HEK293 (cell line): ENCODE measurements around the gene PDE8B.

Experiments
- CTCF ChIA-PET: fragments of 350-600 bp; formaldehyde crosslinking; extraction: SDS; loops from one replicate; lab custom pipeline; 2021; ENCODE audit warnings: antibody characterized with exemption; lab: Yijun Ruan, JAX
- POLR2A ChIA-PET: fragments of 300-600 bp; formaldehyde crosslinking; extraction: SDS; loops from one replicate; lab custom pipeline; 2020; ENCODE audit warnings: antibody characterized with exemption, inconsistent platforms; lab: Yijun Ruan, JAX
- H3K27ac ChIP-seq: fragments of 200-500 bp; sonication (Bioruptor generic); 2 replicates; pipeline ENCODE4 v1.5.1; 2014; ENCODE audit warnings: low read depth, low read length, control low read depth, inconsistent platforms; ENCODE audit errors: extremely low read depth
- H3K36me3 ChIP-seq, 2 experiments: fragments of 200-500 bp in 1 of 2; sonication (Bioruptor generic) in 1 of 2; 1 replicate in 1 of 2; 2 replicates in 1 of 2; pipeline ENCODE4 v1.5.1; 2014 to 2017; ENCODE audit warnings: inconsistent platforms in 2 of 2, low read length in 2 of 2; ENCODE audit not compliant: control insufficient read depth in 2 of 2, insufficient read depth in 1 of 2
- H3K4me1 ChIP-seq: fragments of 200-500 bp; sonication (Bioruptor generic); 2 replicates; pipeline ENCODE4 v1.5.1; 2014; ENCODE audit warnings: mild to moderate bottlenecking, low read length, inconsistent platforms; ENCODE audit not compliant: control insufficient read depth, insufficient read depth
- H3K4me3 ChIP-seq: 2 replicates; pipeline ENCODE4 v1.5.1; 2011; ENCODE audit warnings: low read depth, mild to moderate bottlenecking, control low read depth, low read length, moderate library complexity
- H3K9me3 ChIP-seq: fragments of 200-500 bp; sonication (Bioruptor generic); 2 replicates; pipeline ENCODE4 v1.5.1; 2014; ENCODE audit warnings: low read depth, low read length, inconsistent platforms; ENCODE audit not compliant: control insufficient read depth, insufficient read depth
- ATF2 ChIP-seq: fragments of 450-650 bp; formaldehyde crosslinking; IDR thresholded peaks from 2 replicates; pipeline ENCODE4 v1.5.1; 2016; ENCODE audit warnings: missing biosample characterization, missing genetic modification characterization, low read depth
- GLI2 ChIP-seq: fragments of 450-650 bp; formaldehyde crosslinking; IDR thresholded peaks from 2 replicates; pipeline ENCODE4; 2017; ENCODE audit warnings: missing biosample characterization, missing genetic modification characterization, low read depth, borderline replicate concordance
- GLIS2 ChIP-seq: fragments of 450-650 bp; formaldehyde crosslinking; IDR thresholded peaks from 2 replicates; pipeline ENCODE4 v1.5.1; 2016; ENCODE audit warnings: missing biosample characterization, missing genetic modification characterization
- HOXD13 ChIP-seq: sonication (generic); formaldehyde crosslinking; IDR thresholded peaks from 2 replicates; pipeline ENCODE4 v1.8.0; 2022; ENCODE audit warnings: missing genetic modification reagents, borderline replicate concordance
- KLF9 ChIP-seq: fragments of 450-650 bp; formaldehyde crosslinking; IDR thresholded peaks from 2 replicates; pipeline ENCODE4 v1.5.1; 2016; ENCODE audit warnings: missing biosample characterization, missing genetic modification characterization, low read depth
- SP3 ChIP-seq: fragments of 450-650 bp; formaldehyde crosslinking; IDR thresholded peaks from 2 replicates; pipeline ENCODE4 v1.5.1; 2016; ENCODE audit warnings: missing biosample characterization, missing genetic modification characterization
- ZBTB7A ChIP-seq: fragments of 450-650 bp; formaldehyde crosslinking; IDR thresholded peaks from 2 replicates; pipeline ENCODE4 v1.5.1; 2016; ENCODE audit warnings: low read depth, missing biosample characterization, missing genetic modification characterization
- ZBTB8A ChIP-seq: fragments of 450-650 bp; formaldehyde crosslinking; IDR thresholded peaks from 2 replicates; pipeline ENCODE4 v1.5.1; 2016; ENCODE audit warnings: missing biosample characterization, missing genetic modification characterization
- ZNF121 ChIP-seq: fragments of 450-650 bp; formaldehyde crosslinking; IDR thresholded peaks from 2 replicates; pipeline ENCODE4 v1.5.1; 2016; ENCODE audit warnings: missing biosample characterization, missing genetic modification characterization
- ZNF169 ChIP-seq: fragments of 450-650 bp; formaldehyde crosslinking; IDR thresholded peaks from 2 replicates; pipeline ENCODE4 v1.5.1; 2016; ENCODE audit warnings: missing biosample characterization, missing genetic modification characterization
- ZNF214 ChIP-seq: fragments of 450-650 bp; formaldehyde crosslinking; IDR thresholded peaks from 2 replicates; pipeline ENCODE4 v1.5.1; 2017; ENCODE audit warnings: missing biosample characterization, mild to moderate bottlenecking, missing genetic modification characterization, borderline replicate concordance
- ZNF302 ChIP-seq: fragments of 450-650 bp; formaldehyde crosslinking; IDR thresholded peaks from 2 replicates; pipeline ENCODE4 v1.5.1; 2016; ENCODE audit warnings: missing biosample characterization, missing genetic modification characterization, low read depth
- ZNF398 ChIP-seq: fragments of 450-650 bp; formaldehyde crosslinking; IDR thresholded peaks from 2 replicates; pipeline ENCODE4 v1.5.1; 2017; ENCODE audit warnings: missing biosample characterization, missing genetic modification characterization
- ZNF404 ChIP-seq: fragments of 450-650 bp; formaldehyde crosslinking; IDR thresholded peaks from 2 replicates; pipeline ENCODE4 v1.5.1; 2017; ENCODE audit warnings: missing biosample characterization, missing genetic modification characterization
- ZNF423 ChIP-seq: fragments of 450-650 bp; formaldehyde crosslinking; IDR thresholded peaks from 2 replicates; pipeline ENCODE4 v1.5.1; 2016; ENCODE audit warnings: missing biosample characterization, missing genetic modification characterization
- ZNF426 ChIP-seq: fragments of 450-650 bp; formaldehyde crosslinking; IDR thresholded peaks from 2 replicates; pipeline ENCODE4 v1.5.1; 2017; ENCODE audit warnings: missing biosample characterization, missing genetic modification characterization, mild to moderate bottlenecking, inconsistent platforms, moderate library complexity
- ZNF501 ChIP-seq: fragments of 450-650 bp; formaldehyde crosslinking; IDR thresholded peaks from 2 replicates; pipeline ENCODE4 v1.5.1; 2016; ENCODE audit warnings: missing biosample characterization, missing genetic modification characterization
- ZNF549 ChIP-seq: fragments of 450-650 bp; IDR thresholded peaks from 2 replicates; pipeline ENCODE4 v1.5.1; 2018; ENCODE audit warnings: missing biosample characterization, missing genetic modification characterization, mild to moderate bottlenecking, inconsistent platforms, moderate library complexity
- ZNF600 ChIP-seq: fragments of 450-650 bp; formaldehyde crosslinking; IDR thresholded peaks from 2 replicates; pipeline ENCODE4 v1.5.1; 2016; ENCODE audit warnings: missing biosample characterization, missing genetic modification characterization
- ZNF621 ChIP-seq: fragments of 450-650 bp; formaldehyde crosslinking; IDR thresholded peaks from 2 replicates; pipeline ENCODE4 v1.5.1; 2017; ENCODE audit warnings: missing biosample characterization, missing genetic modification characterization
- ZNF701 ChIP-seq: fragments of 450-650 bp; formaldehyde crosslinking; IDR thresholded peaks from 2 replicates; pipeline ENCODE4 v1.5.1; 2016; ENCODE audit warnings: missing biosample characterization, missing genetic modification characterization
- ZNF747 ChIP-seq: fragments of 450-650 bp; formaldehyde crosslinking; IDR thresholded peaks from 2 replicates; pipeline ENCODE4 v1.5.1; 2016; ENCODE audit warnings: missing biosample characterization, missing genetic modification characterization
- ZNF830 ChIP-seq: fragments of 450-650 bp; IDR thresholded peaks from 2 replicates; pipeline ENCODE4 v1.5.0; 2018; ENCODE audit warnings: missing biosample characterization, missing genetic modification characterization, low read depth, mild to moderate bottlenecking, moderate library complexity
- TF ChIP-seq, protein P1 (sequence below): fragments of 450-650 bp; formaldehyde crosslinking; IDR thresholded peaks from 2 replicates; pipeline ENCODE4 v1.5.0; 2017; ENCODE audit warnings: missing biosample characterization, missing genetic modification characterization, borderline replicate concordance
- TF ChIP-seq, protein P2 (sequence below): fragments of 450-650 bp; formaldehyde crosslinking; IDR thresholded peaks from 2 replicates; pipeline ENCODE4 v1.5.1; 2016; ENCODE audit warnings: missing biosample characterization, missing genetic modification characterization

Gene PDE8B

DNA sequence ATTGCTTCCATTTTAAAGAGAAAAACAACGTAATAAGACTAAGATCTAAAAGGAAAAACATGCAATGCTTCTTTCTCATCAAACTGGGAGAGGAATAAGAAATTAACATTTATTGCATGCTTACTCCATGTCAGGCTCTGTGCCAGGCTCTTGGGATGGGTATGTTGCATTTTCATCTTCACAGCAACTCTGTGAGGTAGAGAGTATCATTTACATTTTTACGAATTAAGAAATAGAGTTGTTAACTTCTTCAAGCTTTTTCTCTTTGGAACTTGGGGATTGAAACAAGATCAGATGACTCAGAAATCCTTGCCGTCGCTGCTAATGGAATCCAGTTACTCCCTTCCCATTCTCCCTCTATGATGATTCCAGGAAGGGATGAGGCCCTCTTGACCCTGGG, 39.5 kb downstream of the PDE8B start (continued):
- no peak for TF ChIP-seq ZNF549 (tag by site-specific recombination)
- no peak for TF ChIP-seq HOXD13 (CRISPR knock-in tag)

DNA sequence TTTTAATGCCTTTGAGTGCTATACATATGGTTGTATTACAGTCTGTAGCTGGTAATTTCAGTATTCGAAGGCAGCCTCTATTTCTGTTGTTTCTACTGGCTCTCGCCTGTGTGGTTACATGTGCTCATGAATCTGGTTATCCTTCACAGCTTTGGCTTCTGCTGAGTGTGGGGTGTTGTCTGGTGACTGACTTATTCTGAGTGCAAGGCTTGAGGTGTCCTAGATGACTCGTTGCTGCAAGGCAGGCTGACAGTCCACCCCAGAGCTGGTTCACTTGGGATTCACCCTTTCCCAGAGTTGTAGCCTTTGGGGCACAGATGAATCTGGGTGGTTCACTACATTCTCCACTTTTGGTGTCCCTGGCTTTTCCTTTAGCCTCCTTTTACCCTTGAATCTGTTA, 41.4 kb downstream of the PDE8B start:
- Histone ChIP-seq H3K27ac (no peak overlapping the region), H3K9me3 (no peaks in the 10 kb centered on the region), H3K4me3 (no peak overlapping the region), H3K36me3 (no peaks in the 10 kb centered on the region), H3K4me1 (no peaks in the 10 kb centered on the region)
- ChIA-PET CTCF (interaction anchor here (0.7 kb wide), 1 partner anchor 242 kb away, joined by 3 read pairs; no protein-coding TSS in a partner anchor), POLR2A (no interaction called here)
- TF ChIP-seq ZNF701 (tag by site-specific recombination) (no peak), KLF9 (tag by site-specific recombination) (no peak), ZNF747 (tag by site-specific recombination) (no peak), ZNF600 (tag by site-specific recombination) (no peak), ATF2 (tag by site-specific recombination) (no peak), ZNF501 (tag by site-specific recombination) (no peak)

- CTCF ChIA-PET, result no interaction called here
These were observed 45.1 kb downstream of the PDE8B start for GRCh38 chr5:77255617-77256016.

DNA sequence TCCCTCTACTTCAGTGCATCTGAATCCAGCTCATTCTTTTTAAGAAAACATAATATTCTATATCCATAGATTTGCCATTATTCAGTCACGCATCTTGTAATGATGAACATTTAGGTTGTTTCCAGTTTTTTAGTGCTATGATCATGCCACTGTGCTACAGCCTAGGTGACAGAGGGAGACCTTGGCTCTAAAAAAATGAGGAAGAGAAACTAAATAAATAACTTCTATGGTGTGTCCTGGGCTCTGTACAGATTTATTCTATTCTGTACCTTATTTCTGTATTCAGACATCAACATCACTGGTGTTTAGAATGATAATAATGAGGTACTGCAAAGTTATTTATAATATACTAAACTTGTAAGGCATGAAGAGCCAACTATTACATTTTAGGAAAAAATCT, 45.9 kb downstream of the PDE8B start:
- Histone ChIP-seq H3K36me3 (no peaks in the 10 kb centered on the region), H3K9me3 (no peaks in the 10 kb centered on the region), H3K27ac (no peak overlapping the region), H3K4me3 (no peak overlapping the region), H3K4me1 (no peaks in the 10 kb centered on the region)
- ChIA-PET POLR2A (no interaction called here), CTCF (no interaction called here)
- TF ChIP-seq ZNF214, result no peak
- TF ChIP-seq GLIS2 (tag by site-specific recombination), result no peak
- no peak for TF ChIP-seq ZNF426 (tag by site-specific recombination)
- no peak for TF ChIP-seq ZBTB8A
- no peak for TF ChIP-seq ZBTB7A (tag by site-specific recombination)
- TF ChIP-seq, protein P1, sequence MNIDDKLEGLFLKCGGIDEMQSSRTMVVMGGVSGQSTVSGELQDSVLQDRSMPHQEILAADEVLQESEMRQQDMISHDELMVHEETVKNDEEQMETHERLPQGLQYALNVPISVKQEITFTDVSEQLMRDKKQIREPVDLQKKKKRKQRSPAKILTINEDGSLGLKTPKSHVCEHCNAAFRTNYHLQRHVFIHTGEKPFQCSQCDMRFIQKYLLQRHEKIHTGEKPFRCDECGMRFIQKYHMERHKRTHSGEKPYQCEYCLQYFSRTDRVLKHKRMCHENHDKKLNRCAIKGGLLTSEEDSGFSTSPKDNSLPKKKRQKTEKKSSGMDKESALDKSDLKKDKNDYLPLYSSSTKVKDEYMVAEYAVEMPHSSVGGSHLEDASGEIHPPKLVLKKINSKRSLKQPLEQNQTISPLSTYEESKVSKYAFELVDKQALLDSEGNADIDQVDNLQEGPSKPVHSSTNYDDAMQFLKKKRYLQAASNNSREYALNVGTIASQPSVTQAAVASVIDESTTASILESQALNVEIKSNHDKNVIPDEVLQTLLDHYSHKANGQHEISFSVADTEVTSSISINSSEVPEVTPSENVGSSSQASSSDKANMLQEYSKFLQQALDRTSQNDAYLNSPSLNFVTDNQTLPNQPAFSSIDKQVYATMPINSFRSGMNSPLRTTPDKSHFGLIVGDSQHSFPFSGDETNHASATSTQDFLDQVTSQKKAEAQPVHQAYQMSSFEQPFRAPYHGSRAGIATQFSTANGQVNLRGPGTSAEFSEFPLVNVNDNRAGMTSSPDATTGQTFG (tag by site-specific recombination), result no peak
- no peak for TF ChIP-seq ZNF169 (tag by site-specific recombination)

More at GRCh38 chr5:77255617-77256016, 45.1 kb downstream of the PDE8B start:
- TF ChIP-seq, protein P2, sequence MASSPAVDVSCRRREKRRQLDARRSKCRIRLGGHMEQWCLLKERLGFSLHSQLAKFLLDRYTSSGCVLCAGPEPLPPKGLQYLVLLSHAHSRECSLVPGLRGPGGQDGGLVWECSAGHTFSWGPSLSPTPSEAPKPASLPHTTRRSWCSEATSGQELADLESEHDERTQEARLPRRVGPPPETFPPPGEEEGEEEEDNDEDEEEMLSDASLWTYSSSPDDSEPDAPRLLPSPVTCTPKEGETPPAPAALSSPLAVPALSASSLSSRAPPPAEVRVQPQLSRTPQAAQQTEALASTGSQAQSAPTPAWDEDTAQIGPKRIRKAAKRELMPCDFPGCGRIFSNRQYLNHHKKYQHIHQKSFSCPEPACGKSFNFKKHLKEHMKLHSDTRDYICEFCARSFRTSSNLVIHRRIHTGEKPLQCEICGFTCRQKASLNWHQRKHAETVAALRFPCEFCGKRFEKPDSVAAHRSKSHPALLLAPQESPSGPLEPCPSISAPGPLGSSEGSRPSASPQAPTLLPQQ, result no peak
- TF ChIP-seq ZNF398 (no peak), ZNF621 (tag by site-specific recombination) (no peak), ZNF423 (tag by site-specific recombination) (no peak), ZNF302 (tag by site-specific recombination) (no peak), ZNF830 (tag by site-specific recombination) (no peak), ZNF121 (no peak), GLI2 (tag by site-specific recombination) (no peak), SP3 (tag by site-specific recombination) (no peak), ZNF404 (tag by site-specific recombination) (no peak)
- Histone ChIP-seq H3K36me3 (no peaks in the 10 kb centered on the region), H3K27ac (no peak overlapping the region), H3K4me1 (no peaks in the 10 kb centered on the region), H3K9me3 (no peaks in the 10 kb centered on the region), H3K4me3 (no peak overlapping the region)
- POLR2A ChIA-PET, result no interaction called here
